HG03378 (cell line): ENCODE measurements around the gene CBX4.

Experiments
- ATAC-seq: cut with Tn5 transposase; IDR thresholded peaks from one replicate; pipeline ENCODE4 v1.9.1; 2021; ENCODE audit warnings: mild to moderate bottlenecking, moderate library complexity; ENCODE audit not compliant: unreplicated experiment

The CBX4 gene

DNA sequence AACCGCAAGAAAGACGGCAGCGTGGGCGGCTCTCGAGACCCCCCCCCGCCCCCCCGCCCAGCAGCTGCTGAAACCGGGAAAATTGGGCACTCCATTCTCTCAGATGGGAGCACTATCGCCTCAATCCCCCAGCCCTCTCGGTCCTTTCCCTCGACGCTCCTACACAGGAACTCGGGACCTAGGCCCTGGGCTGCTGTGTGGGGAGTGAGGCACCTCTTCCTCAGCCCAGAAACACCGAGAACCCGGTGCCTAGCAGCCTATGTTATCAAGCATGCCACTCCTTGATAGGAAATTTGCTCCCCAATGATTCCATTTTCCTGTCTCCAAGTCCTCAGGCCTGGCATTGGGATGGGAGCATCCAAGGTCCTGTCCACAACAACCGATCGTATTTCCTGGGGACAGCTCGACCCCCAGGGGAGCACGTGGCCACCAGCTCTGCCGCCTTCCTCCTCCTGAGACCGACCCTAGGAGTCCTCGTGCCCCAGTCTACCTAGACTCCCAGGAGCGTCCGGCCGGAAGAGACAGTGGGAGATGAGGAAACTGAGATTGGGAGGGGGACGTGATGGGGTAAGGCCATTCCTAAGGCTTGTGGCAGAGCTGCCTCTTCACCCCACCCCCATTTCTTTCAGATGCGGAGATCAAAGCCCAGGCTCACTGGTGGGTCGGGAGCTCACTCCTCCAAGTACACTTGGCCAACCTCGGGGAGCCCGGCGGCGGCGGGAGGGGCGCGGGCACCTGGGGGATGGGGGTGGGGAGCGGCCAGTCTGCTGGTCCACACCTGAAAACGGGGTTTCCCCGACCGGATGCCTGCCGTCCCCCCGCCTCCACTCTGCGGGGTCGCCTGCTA, 24.9 kb downstream of the CBX4 start:
- ATAC-seq: no peak

- ATAC-seq: no peak
Observed at GRCh38 chr17:79813297-79814126, 25.7 kb downstream of the CBX4 start.

DNA sequence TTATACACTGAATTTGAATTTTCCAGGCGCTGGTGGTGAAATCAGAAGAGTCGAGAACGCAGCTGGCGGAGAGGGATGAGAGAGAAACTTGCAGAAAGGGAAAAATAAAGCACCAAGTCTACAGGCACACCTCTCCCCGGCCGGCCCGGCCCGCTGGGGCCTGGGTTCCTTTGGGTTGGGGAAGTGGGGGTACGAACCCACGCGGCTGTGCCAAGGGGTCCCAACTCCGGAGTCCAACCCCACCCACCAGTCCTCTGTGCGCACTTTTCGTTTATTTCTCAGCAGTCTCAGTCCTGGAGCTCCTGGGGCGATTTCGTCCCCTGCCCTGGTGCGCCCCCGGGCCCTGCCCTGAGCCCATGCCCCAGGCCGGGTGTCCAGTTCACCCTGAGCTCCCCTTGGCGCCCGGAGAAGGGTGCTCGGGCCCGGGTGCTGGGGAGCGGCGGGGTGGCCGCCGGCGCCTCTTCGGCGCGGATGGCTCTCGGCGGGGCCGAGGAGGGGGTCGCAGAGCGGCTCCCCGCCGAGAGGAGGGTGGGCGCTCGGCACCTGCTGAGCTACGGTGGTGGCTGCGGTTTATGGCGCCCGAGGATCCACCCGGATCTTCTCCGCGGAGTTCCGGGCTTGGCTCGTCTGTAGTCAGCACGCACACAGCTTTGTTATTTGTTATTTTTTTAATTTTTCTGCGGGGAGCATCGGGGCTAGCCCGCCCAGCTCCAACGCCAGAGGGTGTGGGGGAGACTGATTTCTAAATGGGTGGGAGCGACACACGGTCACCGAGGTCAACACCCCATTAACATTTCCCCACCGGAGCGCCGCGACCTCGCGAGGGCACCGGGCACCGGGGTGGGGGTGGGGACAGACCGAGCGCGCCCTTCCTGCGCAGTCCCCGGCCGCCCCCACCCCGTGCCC, 26.6 kb downstream of the CBX4 start:
- no peak for ATAC-seq

DNA sequence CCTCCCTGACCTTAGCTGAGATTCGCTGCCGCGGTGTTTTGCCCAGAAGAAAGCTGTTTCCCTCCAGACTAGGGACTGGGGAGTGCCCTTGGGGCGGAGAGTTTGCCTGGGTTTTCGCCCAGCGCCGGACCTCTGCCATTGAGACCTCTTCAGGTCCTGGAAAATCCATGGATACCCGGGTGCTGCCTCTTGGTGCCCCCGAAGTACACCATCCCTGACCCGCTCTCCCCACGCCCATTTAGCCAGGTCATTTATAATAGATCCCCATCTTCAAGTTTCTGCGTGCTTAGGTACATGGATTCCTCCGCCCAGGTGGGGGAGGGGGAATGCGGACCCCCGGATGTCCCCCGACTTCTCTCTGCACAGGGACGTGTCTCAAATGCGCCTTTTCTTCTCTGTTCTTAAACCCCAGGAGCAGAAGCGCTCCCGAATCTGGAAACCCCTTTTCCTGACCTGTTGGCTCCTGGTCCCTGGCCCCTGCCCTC, 27.3 kb downstream of the CBX4 start:
- no peak for ATAC-seq

DNA sequence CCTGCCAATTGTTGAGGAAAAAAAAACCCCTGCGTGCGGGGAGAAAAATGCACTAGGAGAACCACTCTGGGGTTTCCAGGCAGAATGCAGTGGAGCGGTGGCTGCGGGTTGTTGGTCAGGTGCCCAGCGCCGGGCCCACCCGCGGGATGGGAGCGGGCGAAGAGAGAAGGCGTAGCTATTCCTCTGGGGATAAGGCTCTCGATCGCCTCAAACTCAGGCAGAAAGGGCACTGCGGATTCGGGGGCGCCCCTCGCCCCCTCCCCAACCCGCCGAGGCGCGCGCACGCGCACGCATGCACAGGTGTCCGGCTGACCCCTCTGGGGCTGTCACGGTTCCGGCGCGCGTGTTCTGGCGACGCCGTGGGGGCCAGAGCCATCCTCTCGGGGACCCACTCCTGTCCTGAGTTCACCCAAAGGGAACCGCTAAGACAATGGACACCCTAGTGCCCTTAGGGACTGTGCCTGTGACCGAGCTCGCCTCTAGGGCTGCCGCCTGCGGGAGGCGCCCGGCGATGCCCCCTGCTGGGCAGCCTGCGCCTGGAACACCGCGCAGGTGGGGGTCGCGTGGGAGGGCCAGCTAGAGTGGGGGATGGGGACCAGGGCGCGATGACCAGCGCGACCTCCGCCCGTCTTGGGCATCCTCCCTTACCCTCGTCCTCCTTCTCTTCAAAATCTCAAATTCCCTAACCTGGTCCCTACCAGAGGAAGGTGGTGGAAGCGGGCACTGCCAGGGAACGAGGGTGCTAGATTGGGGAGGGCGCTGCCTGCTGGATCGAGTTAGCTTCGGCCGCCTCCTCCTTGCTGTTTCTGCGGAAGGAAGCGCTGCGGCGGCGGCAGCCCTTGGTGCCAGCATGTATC, 28.0 kb downstream of the CBX4 start:
- no peak for ATAC-seq

GRCh38 chr17:79810130-79811010, 28.9 kb downstream of the CBX4 start:
- ATAC-seq: peak; percentile 71

GRCh38 chr17:79809530-79810129, 29.6 kb downstream of the CBX4 start:
- ATAC-seq: no peak

DNA sequence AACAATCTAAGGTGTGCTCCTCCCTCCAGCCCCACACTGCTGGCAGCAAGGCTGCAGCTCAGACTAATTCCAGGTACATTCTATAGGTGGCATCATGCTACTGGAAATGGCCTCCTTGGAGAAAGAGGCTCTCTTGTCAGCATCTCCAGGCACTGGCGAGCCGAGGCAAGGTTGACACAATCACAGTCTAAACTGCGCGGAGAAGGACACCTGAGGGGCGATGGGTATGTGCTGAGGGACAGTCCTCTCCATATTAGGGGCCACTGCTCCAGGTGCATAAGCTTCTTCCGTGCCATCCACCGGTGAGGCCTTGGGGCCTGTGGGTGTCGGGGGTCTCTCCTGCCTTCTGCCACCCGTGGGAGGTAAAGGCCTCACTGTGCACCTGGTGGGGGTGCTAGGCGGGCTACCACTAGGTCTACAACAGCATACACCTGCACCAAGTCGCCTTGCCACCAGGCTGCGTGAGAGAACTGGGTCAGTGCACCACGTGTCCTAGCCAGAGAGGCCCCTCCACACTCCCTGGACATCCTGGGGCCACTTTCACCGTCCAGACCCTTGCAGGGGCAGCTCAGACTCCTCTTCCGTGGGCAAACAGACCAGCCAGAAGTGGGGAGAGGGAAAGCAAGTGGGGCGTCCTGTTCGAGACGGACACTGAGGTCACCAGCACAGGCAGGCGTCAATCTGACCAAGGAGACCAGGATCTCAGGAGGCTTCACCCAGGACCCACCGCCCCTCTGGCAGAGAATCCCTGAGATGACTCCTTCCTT, 30.3 kb downstream of the CBX4 start:
- no peak for ATAC-seq

GRCh38 chr17:79806863-79807720, 32.1 kb downstream of the CBX4 start:
- no peak for ATAC-seq

DNA sequence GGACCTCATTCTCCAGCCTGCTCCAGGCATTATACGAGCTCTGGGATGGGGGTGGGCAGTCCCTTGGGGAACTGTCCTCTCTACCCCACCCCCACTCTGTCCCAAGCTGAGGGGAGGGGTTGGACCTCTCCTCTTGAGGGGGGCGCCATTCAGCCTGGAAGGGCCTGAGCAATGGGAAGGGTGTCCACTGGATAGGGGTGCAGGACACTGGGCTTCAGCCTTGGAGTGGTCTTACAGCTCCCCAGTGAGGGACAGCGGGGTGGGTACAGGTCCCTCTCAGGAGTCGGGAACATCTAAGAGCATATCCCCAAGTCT, 32.8 kb downstream of the CBX4 start:
- ATAC-seq: no peak

DNA sequence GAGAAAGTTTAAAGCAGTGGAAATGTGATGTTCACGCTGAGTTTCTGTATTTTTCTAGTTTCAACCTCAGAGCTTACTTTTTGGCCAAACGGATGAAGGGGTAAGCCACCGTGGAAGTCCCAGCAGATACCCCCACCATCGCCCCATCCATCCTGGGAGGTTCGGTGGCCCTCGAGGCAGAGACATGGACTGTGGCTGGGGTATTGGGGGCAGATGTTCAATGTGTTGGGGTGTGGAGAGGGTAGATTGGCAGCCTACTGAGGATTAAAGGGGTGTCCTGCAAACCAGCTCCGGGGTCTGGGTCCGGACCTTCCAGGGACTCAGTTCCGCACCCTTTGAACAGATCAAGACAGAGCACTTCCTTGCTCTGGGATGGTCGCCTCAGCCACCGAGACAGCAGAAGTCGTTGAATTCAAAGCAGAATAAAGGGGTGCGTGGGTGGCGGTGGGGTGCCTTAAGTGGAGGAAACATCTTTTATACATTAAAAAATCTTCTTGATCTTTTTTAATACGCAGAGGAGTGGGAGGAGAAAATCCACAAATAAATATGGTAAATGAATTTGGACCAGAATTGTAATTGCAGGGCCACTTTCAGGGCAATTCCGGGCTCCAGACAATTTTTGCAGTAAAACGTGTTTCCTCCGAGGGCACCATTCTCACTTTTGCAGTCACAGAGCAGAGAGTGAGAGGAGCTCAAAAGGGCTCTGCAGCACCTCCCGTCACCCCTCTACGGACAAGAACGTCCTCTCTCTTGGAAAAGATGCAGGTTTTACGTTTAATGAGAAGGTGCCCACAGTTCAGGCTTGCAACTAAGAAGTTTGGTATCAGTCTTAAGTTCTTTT, 34.2 kb downstream of the CBX4 start:
- no peak for ATAC-seq

DNA sequence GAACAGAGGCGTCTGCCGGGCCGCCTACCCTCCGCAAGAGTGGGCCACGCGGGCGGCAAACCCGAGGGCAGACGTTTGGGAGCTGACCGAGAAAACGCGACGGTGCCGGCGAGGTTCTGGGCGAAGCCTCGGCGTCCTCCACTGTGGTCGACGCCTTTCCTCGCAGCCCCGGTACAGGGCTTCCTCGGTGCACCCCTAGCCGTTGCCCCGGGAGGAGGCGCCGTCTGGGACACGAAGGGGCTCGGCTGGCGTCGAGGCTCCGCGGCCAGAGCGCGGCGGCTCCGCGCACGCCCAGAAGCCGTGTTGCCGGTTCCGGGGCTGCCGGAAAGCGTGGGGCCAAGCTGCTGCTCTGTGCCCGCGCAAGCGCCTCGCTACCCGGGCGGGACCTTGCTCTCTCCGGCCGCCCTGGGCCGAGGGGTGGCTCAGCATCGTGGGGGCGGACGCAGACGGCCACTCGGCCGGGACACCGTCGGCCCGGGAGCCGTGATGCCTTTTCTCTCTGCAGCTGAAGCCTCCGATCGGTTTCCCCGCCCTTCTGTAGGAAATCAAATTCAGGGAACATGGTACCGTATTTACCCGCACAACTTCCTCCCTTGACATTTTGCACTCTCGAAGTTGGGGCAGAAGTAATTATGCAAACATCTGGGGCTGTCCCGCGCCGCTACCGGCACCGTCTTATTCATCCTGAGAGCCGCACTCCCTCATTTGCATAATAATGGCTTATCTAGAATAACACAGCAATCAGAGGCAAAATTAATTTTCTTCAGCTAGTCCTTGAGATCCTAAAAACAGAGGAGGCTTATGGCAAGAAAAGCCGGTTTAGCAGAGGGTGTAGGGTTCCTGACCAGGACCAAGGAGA, 35.0 kb downstream of the CBX4 start:
- ATAC-seq: peak; percentile 60

- no peak for ATAC-seq
Observed at GRCh38 chr17:79803421-79803996, 35.7 kb downstream of the CBX4 start.

- no peak for ATAC-seq
Observed at GRCh38 chr17:79802736-79803420, 36.4 kb downstream of the CBX4 start.
